K562 (cell line): ENCODE data around the gene HBB. TPM values are rescaled to one million over a fixed set of nuclear protein-coding genes. Genes with fewer than 3 reads are reported as not detected.

Source experiments
- ARID4B ChIP-seq: sonication (generic); formaldehyde crosslinking; IDR thresholded peaks from 2 replicates; pipeline ENCODE4 v1.8.0; 2022; ENCODE audit warnings: mild to moderate bottlenecking, missing genetic modification reagents
- CBX2 ChIP-seq: fragments of 200-600 bp; sonication (generic); IDR thresholded peaks from one replicate; pipeline ENCODE4 v1.6.1; 2012; ENCODE audit warnings: mild to moderate bottlenecking, low read length, inconsistent platforms; ENCODE audit not compliant: insufficient read depth, poor library complexity, severe bottlenecking
- FOXA3 ChIP-seq, 2 experiments: fragments of 450-650 bp in 1 of 2; sonication (generic) in 1 of 2; formaldehyde crosslinking; IDR thresholded peaks in 1 of 2; conservative IDR thresholded peaks in 1 of 2; 2 replicates each; pipeline versions ENCODE4 v1.4.0 to v1.8.0; 2020 to 2022; ENCODE audit warnings: mild to moderate bottlenecking in 2 of 2, missing genetic modification reagents in 1 of 2
- HMGN3 ChIP-seq: IDR thresholded peaks from 2 replicates; pipeline ENCODE4 v1.6.1; 2011; ENCODE audit warnings: borderline replicate concordance, low read depth, mild to moderate bottlenecking, mixed read lengths, low read length; ENCODE audit not compliant: insufficient read length; ENCODE audit errors: extremely low read depth
- KLF1 ChIP-seq: fragments of 450-650 bp; IDR thresholded peaks from 2 replicates; pipeline ENCODE4 v1.6.1; 2016; ENCODE audit warnings: missing genetic modification characterization, missing compliant biosample characterization
- MTA3 ChIP-seq: fragments of 450-650 bp; formaldehyde crosslinking; IDR thresholded peaks from 2 replicates; pipeline ENCODE4 v1.6.1; 2017; ENCODE audit warnings: mild to moderate bottlenecking, borderline replicate concordance
- PHB ChIP-seq: fragments of 250-450 bp; sonication (Bioruptor Pico); IDR thresholded peaks from 2 replicates; pipeline ENCODE4 v1.5.0; 2021
- SMC3 ChIP-seq: conservative IDR thresholded peaks from 2 replicates; pipeline ENCODE4 v1.6.1; 2011; ENCODE audit warnings: low read depth, low read length, improper control_type of control experiment; ENCODE audit not compliant: insufficient read depth
- USF1 ChIP-seq: sonication (generic); formaldehyde crosslinking; IDR thresholded peaks from 2 replicates; pipeline ENCODE4 v1.9.0; 2022; ENCODE audit warnings: mild to moderate bottlenecking, missing genetic modification reagents
- YY1 ChIP-seq, 3 experiments: IDR thresholded peaks; 2 replicates each; pipeline ENCODE4 v1.6.1; 2011; ENCODE audit warnings: low read length in 2 of 3, mild to moderate bottlenecking in 2 of 3, moderate library complexity in 2 of 3, borderline replicate concordance in 1 of 3, control low read depth in 1 of 3, low read depth in 1 of 3; ENCODE audit not compliant: insufficient read depth in 3 of 3, insufficient replicate concordance in 2 of 3, control insufficient read depth in 1 of 3, insufficient read length in 1 of 3; ENCODE audit errors: extremely low read depth in 1 of 3
- ZBTB17 ChIP-seq: fragments of 450-650 bp; formaldehyde crosslinking; IDR thresholded peaks from 2 replicates; pipeline ENCODE4 v1.4.0; 2020; ENCODE audit warnings: mild to moderate bottlenecking
- ZFP91 ChIP-seq: sonication (generic); formaldehyde crosslinking; IDR thresholded peaks from 2 replicates; pipeline ENCODE4 v1.8.0; 2022; ENCODE audit warnings: mild to moderate bottlenecking, missing genetic modification reagents
- ZNF263 ChIP-seq: sonication (generic); formaldehyde crosslinking; IDR thresholded peaks from 2 replicates; pipeline ENCODE4 v1.8.0; 2022; ENCODE audit warnings: mild to moderate bottlenecking, missing genetic modification reagents, borderline replicate concordance
- ZNF280A ChIP-seq: fragments of 450-650 bp; IDR thresholded peaks from 2 replicates; pipeline ENCODE4 v1.6.1; 2018; ENCODE audit warnings: mild to moderate bottlenecking, low read depth; ENCODE audit not compliant: partially characterized antibody
- ZNF436 ChIP-seq: fragments of 250-450, 450-650 bp; sonication (Bioruptor Pico); formaldehyde crosslinking; IDR thresholded peaks from 2 replicates; pipeline ENCODE4 v1.7.0; 2020; ENCODE audit warnings: mild to moderate bottlenecking
- polyA plus RNA-seq, 8 experiments: library from polyadenylated mRNA; depleted of rRNA in 4 of 8; stranded (reverse) in 5 of 8; unstranded in 3 of 8; fragments of >200 nt; fragmentation: Nextera tagmentation in 2 of 8; fragmentation: Illumina TruSeq in 1 of 8; extraction: Ambion mirVana in 2 of 8; extraction: Trizol in 1 of 8; gene quantifications; 2 replicates each; pipeline versions ENCODE4 v1.2.1 to v1.2.3, GENCODE V29; 2011 to 2014; ENCODE audit warnings: inconsistent platforms in 1 of 8, missing spikeins in 1 of 8
- total RNA-seq, 7 experiments: library from RNA; depleted of rRNA in 6 of 7; stranded (reverse); fragments of >200 nt in 6 of 7; fragmentation: Illumina TruSeq in 2 of 7; extraction: Trizol in 2 of 7; gene quantifications; 2 replicates each; pipeline versions ENCODE4 v1.2.1 to v1.2.3, GENCODE V29; 2011 to 2021; ENCODE audit warnings: low replicate concordance in 1 of 7

Gene HBB
- total and polyA plus RNA-seq, 9 of the 15 experiments (the other 6 are each of a cell fraction or from before 2014, with no cell fraction given) = 0.33 to 3.4 (median 1.2) TPM; not detected in 2

DNA sequence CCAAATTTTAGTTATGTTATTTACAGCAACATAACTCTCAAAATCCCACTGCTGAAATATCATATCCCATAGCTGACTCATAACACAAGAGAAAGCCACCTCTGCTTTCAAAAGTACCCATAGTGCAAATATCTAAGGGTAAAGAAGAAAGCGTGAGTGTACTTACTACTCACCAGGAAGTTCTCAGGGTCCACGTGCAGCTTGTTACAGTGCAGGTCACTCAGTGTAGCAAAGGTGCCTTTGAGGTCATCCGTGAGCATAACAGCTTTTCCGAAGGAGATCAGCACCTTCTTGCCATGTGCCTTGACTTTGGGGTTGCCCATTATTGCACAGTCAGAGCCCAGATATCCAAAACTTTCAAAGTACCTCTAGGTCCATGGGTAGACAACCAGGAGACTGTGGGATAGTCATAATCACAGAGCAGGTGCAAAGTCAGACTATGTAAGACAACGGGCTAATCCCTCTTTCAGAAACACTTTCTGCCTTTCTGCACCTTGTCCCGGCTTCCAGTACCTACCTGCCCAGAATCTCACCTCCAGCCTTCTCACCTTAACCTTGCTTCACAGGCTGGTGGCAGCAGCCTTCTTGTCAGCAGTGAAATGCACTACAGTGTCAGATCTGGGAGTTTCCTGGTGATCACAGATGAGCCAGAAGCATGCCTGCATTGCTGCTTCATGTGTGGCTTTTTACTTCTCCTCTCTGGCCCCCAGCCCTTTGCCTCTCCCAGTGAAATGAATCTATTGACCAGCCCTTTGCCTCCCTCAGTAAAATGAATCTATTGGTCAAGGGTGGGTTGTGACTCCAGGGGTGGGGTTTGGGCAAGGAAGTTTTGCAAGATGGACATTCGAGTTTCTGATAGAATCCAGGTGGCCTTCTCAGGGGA, 16.3 kb upstream of the HBB start (continued):
- TF ChIP-seq ARID4B (CRISPR knock-in tag) = no peak
- no peak for TF ChIP-seq FOXA3 (CRISPR knock-in tag; conservative IDR thresholded peaks at IDR 0.05 in 1 of 2, IDR thresholded peaks at IDR 0.05 in 1 of 2)
- TF ChIP-seq YY1 (IDR thresholded peaks at IDR 0.05; ENCODE audit: borderline replicate concordance in 1 of 3, control insufficient read depth in 1 of 3, extremely low read depth in 1 of 3, insufficient read depth in 3 of 3, insufficient read length in 1 of 3, insufficient replicate concordance in 2 of 3, low read depth in 1 of 3, low read length in 2 of 3) = peak in 1 of 3 experiments; percentile 33
- TF ChIP-seq HMGN3 = peak; percentile 23
- TF ChIP-seq CBX2 = no peak
- no peak for TF ChIP-seq ZFP91 (CRISPR knock-in tag)
- TF ChIP-seq ZNF263 (CRISPR knock-in tag) = no peak
- 0 out of 2 replicates have a peak, but pooled peaks have one; percentile 28 for TF ChIP-seq SMC3
- no peak for TF ChIP-seq ZNF280A
- no peak for TF ChIP-seq KLF1 (tag)
- TF ChIP-seq USF1 (CRISPR knock-in tag) = no peak
- TF ChIP-seq ZNF436 = no peak
- TF ChIP-seq MTA3 = no peak; the same call in 1 of the 2 replicates
- 0 out of 2 replicates have a peak, but pooled peaks have one; percentile 36 for TF ChIP-seq ZBTB17 (CRISPR knock-in tag)
- no peak for TF ChIP-seq PHB (CRISPR knock-in tag)
